GM18519 (cell line): ENCODE data around the gene USF1.
"Not testable (repeated sequence)": the region's sequence is repeated elsewhere in the genome, so short reads cannot be mapped to it uniquely, and the experiment has no call there.

Experiments used
- ATAC-seq: cut with Tn5 transposase; IDR thresholded peaks from one replicate; pipeline ENCODE4 v1.9.1; 2021; ENCODE audit warnings: mild to moderate bottlenecking, moderate library complexity; ENCODE audit not compliant: unreplicated experiment, low FRiP score

The USF1 gene

GRCh38 chr1:161052899-161053298 is 7.1 kb upstream of the USF1 start:
- no peak for ATAC-seq

GRCh38 chr1:161051219-161051618 is 5.4 kb upstream of the USF1 start:
- ATAC-seq, result no peak

- no peak for ATAC-seq
Measured at GRCh38 chr1:161048949-161049722, 3.4 kb upstream of the USF1 start.

- no peak for ATAC-seq
Measured at GRCh38 chr1:161047436-161048420, 2.0 kb upstream of the USF1 start.

- peak; percentile 40 for ATAC-seq
Measured at GRCh38 chr1:161046605-161047228, 940 bp upstream of the USF1 start.

- no peak for ATAC-seq
Measured at GRCh38 chr1:161044908-161045735, 655 bp downstream of the USF1 start.

- no peak for ATAC-seq
Measured at GRCh38 chr1:161044535-161044907, 1.3 kb downstream of the USF1 start.

GRCh38 chr1:161039546-161039945 is 6.2 kb downstream of the USF1 start:
- ATAC-seq, result no peak

GRCh38 chr1:161039154-161039545 is 6.6 kb downstream of the USF1 start:
- ATAC-seq, result no peak

GRCh38 chr1:161038523-161039153 is 7.1 kb downstream of the USF1 start, which contains the start of gene TSTD1:
TSS of gene TSTD1 (minus strand) at chr1:161038964. CDS start at chr1:161038889, 75 bp downstream.
- peak; percentile 55 for ATAC-seq

- no peak for ATAC-seq
Measured at GRCh38 chr1:161037661-161038522, 7.9 kb downstream of the USF1 start.

- ATAC-seq, result no peak
Measured at GRCh38 chr1:161033751-161034150, 12.0 kb downstream of the USF1 start.

- no peak for ATAC-seq
Measured at GRCh38 chr1:161032409-161032808, 13.4 kb downstream of the USF1 start.

- ATAC-seq, result no peak
Measured at GRCh38 chr1:161031874-161032273, 13.9 kb downstream of the USF1 start.

- not testable (repeated sequence) for ATAC-seq
Measured at GRCh38 chr1:161029466-161029865, 16.3 kb downstream of the USF1 start.

- not testable (repeated sequence) for ATAC-seq
Measured at GRCh38 chr1:161026954-161027353, 18.8 kb downstream of the USF1 start.

GRCh38 chr1:161022432-161022831 is 23.3 kb downstream of the USF1 start:
- ATAC-seq, result not testable (repeated sequence)

- no peak for ATAC-seq
Measured at GRCh38 chr1:161021970-161022353, 23.8 kb downstream of the USF1 start.
